ENCODE measurements around the gene GABRA6.

- TF ChIP-seq CTCF (IDR thresholded peaks at IDR 0.05; ENCODE audit: low read length) (no peak), EZH2phosphoT487 (IDR thresholded peaks at IDR 0.05; ENCODE audit: low read length) (no peak)
Observed at GRCh38 chr5:161740433-161740832, 54.9 kb downstream of the GABRA6 start.

Data from MM.1S (cell line).